ENCODE data around the gene AEBP2. TPM values are rescaled to one million over a fixed set of nuclear protein-coding genes. Genes with fewer than 3 reads are reported as not detected.

Gene AEBP2
- total and polyA plus RNA-seq, 12 donors, result 15.7 to 83.1 (median 43.1) TPM

DNA sequence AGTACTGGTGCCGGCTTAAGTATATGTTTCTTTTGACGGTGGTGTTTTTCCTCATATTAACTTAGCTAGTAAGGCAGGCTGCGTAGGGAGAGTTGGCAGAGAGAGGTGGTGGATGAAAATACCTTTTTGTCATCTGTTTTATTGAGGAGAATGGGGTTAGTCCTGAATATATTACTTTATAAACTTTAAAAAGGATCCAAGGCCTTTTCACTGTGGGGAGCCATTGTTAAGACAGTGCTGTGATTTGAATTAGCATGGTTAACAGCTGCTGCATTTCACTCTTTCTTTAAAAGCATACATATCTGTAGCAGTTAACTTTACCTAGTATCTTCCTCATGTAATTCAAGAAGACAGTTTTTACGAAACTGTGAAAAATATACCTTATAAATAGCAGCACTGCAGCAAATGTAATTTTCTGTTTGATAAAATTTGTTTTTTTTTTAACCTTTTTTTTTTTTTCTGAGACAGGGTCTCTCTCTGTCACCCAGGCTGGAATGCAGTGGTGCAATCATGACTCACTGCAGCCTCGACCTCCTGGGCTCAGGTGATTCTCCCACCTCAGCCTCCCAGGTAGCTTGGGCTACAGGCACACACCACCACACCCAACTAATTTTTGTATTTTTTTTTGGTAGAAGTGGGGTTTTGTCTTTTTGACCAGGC lies 57.1 kb downstream of the AEBP2 start:
- no peak overlapping the region for H3K4me3 ChIP-seq
- peaks cover 0 to 31% of the 10 kb centered on the region in 2 donors for H3K36me3 ChIP-seq (replicated peaks in 1 of 2)
- no peak overlapping the region for H3K27ac ChIP-seq
- H3K27me3 ChIP-seq, result no peaks in the 10 kb centered on the region
- intact Hi-C loops (cut with DNase I), result no loop called here
- DNase-seq, result no peak
- no peak for TF ChIP-seq POLR2A (IDR thresholded peaks at IDR 0.05)
- TF ChIP-seq, protein P1, sequence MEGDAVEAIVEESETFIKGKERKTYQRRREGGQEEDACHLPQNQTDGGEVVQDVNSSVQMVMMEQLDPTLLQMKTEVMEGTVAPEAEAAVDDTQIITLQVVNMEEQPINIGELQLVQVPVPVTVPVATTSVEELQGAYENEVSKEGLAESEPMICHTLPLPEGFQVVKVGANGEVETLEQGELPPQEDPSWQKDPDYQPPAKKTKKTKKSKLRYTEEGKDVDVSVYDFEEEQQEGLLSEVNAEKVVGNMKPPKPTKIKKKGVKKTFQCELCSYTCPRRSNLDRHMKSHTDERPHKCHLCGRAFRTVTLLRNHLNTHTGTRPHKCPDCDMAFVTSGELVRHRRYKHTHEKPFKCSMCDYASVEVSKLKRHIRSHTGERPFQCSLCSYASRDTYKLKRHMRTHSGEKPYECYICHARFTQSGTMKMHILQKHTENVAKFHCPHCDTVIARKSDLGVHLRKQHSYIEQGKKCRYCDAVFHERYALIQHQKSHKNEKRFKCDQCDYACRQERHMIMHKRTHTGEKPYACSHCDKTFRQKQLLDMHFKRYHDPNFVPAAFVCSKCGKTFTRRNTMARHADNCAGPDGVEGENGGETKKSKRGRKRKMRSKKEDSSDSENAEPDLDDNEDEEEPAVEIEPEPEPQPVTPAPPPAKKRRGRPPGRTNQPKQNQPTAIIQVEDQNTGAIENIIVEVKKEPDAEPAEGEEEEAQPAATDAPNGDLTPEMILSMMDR (IDR thresholded peaks at IDR 0.05), result no peak
- H3K4me1 ChIP-seq (replicated peaks in 1 of 2), result peaks cover 0 to 18% of the 10 kb centered on the region in 2 donors
- H3K9me3 ChIP-seq (replicated peaks in 1 of 3), result no peaks in the 10 kb centered on the region
- 82 to 88% (median 84%) methylated on average over 5 of the region's 5 CpGs for WGBS, 4 donors

DNA sequence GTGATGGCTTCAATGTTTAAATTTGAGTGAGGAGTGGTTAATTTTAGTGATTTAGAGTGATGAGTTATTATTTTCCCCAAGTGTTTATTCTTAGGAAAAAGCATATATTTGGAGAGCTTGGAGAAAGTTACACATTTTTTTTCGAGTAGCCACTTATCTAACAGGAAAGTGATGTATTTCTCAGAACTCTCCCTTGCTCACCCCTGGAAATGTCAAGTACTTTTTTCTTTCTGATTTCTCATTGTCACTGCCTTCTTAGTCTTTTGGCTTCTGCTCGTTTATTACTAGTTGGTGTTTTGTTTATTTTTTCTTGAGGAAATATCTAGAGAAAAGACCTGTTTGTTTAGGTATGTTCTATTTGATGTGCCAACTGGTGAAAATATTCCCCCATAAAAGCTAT lies 58.8 kb downstream of the AEBP2 start:
- Histone ChIP-seq H3K4me1 (replicated peaks in 1 of 2) (peaks cover 0 to 8% of the 10 kb centered on the region in 2 donors), H3K36me3 (replicated peaks in 1 of 2) (peaks cover 0 to 31% of the 10 kb centered on the region in 2 donors), H3K27ac (no peak overlapping the region)

DNA sequence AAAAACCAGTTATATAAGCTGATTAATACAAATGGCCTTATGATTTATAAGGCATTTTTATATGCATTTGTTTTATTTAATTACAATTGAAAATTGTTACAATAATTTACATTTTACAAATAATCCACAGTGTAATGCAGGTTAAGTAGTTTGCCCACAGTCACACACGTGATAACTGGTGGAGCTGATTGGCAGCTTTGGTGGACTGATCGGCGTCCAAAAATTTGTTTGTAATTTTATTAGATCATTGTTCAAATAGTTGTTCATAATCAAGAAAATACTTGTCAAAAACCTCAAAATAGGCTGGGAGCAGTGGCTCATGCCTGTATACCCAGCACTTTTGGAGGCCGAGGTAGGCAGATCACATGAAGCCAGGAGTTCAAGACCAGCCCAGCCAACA lies 59.7 kb downstream of the AEBP2 start:
- DNase-seq, result no peak
- Histone ChIP-seq H3K4me3 (no peak overlapping the region), H3K9me3 (replicated peaks in 1 of 3) (no peaks in the 10 kb centered on the region), H3K36me3 (replicated peaks in 1 of 2) (peaks cover 0 to 29% of the 10 kb centered on the region in 2 donors), H3K27me3 (no peaks in the 10 kb centered on the region), H3K27ac (no peak overlapping the region), H3K4me1 (replicated peaks in 1 of 2) (peaks cover 0 to 8% of the 10 kb centered on the region in 2 donors)
- intact Hi-C loops (cut with DNase I), result no loop called here
- 96 to 99% (median 97%) methylated on average over 4 of the region's 4 CpGs for WGBS, 4 donors
- TF ChIP-seq, protein P1 (IDR thresholded peaks at IDR 0.05), result no peak
- TF ChIP-seq POLR2A (IDR thresholded peaks at IDR 0.05), result no peak

More for the DNA sequence above, 58.8 kb downstream of the AEBP2 start:
- no peak overlapping the region for H3K4me3 ChIP-seq
- TF ChIP-seq, protein P1 (IDR thresholded peaks at IDR 0.05), result no peak
- no peak for TF ChIP-seq POLR2A (IDR thresholded peaks at IDR 0.05)
- no peaks in the 10 kb centered on the region for H3K27me3 ChIP-seq
- DNase-seq, result no peak
- WGBS, 4 donors, result 30 to 40% (median 33%) methylated on average over 2 of the region's 2 CpGs
- intact Hi-C loops (cut with DNase I), result no loop called here
- H3K9me3 ChIP-seq (replicated peaks in 1 of 3), result no peaks in the 10 kb centered on the region

DNA sequence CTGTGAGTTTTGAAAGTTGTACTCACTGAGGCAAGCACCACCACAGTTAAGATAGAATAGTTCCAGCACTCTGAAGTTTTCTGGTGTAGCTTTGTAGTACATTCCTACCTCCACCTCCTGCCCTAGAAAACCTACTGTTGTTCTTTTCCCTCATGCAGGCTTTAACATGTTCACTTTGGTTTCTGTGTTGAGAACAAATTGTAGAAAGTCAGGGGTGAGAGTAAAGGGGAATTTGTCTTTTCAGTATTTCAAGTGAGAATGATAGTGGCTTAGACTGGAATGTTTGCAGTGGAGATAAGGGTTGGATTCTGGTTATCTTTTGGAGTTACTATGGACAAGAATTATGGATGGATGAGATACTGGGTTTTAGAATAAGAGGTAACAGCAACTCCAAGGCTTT lies 67.2 kb downstream of the AEBP2 start:
- Histone ChIP-seq H3K27me3 (no peaks in the 10 kb centered on the region), H3K9me3 (replicated peaks in 1 of 3) (no peaks in the 10 kb centered on the region), H3K4me3 (no peak overlapping the region), H3K36me3 (replicated peaks in 1 of 2) (no peaks in the 10 kb centered on the region), H3K27ac (no peak overlapping the region), H3K4me1 (replicated peaks in 1 of 2) (peaks cover 4 to 32% of the 10 kb centered on the region in 2 donors)
- TF ChIP-seq POLR2A (IDR thresholded peaks at IDR 0.05), result no peak
- TF ChIP-seq, protein P1 (IDR thresholded peaks at IDR 0.05), result no peak
- intact Hi-C loops (cut with DNase I), result no loop called here
- DNase-seq, result no peak

Measured in adrenal gland (tissue), 12 donors.